ENCODE measurements around the gene TBC1D9.
"Not testable (repeated sequence)": the region's sequence is repeated elsewhere in the genome, so short reads cannot be mapped to it uniquely, and the experiment has no call there.

TBC1D9 gene

GRCh38 chr4:140756319-140757231 is at the start of gene TBC1D9:
Gene TBC1D9, minus strand, starts transcription at chr4:140756385. Its CDS starts 340 bp downstream, at chr4:140756045.
- DNase-seq (ENCODE audit: low read depth in 2 of 2): no peak

- no peak for DNase-seq (ENCODE audit: low read depth in 2 of 2)
These were observed 49.1 kb upstream of the TBC1D9 start for GRCh38 chr4:140805293-140805692.

DNA sequence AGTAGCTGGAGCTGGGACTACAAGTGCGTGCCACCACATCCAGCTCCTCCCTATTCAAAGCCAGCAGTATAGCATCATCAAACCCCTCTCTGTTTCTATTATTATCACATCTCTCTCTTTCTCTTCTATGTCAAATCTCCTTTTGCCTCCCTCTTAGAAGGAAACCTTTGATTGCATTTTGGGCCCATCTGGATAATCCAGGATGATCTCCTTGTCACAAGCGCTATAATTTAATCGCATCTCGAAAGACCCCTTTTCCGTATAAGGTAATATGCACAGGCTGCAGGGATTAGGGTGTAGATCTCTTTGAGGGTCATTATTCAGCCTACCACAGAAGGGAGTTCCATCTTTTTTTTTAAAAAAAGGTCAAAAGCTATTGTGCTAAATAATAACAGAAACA is 46.4 kb upstream of the TBC1D9 start:
- DNase-seq (ENCODE audit: low read depth in 2 of 2): no peak

DNA sequence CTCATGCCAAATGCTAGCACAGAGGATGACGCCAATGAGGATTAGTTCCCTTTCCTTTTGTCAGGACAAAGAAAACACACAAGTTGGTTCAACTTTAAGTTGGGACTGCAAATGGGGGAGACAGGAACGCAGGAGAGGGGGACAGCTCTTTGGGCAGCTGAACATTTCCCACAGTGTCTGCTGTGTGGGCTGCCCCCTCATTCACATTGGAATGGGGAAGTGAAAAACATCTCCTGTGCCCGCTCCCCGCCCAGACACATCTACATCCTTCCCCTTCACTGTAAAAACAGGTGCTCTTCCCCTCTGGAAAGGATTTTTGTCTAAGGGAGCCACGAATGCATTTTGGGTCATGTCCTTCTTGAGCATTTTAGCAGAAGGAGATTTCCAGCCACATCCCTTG is 44.5 kb upstream of the TBC1D9 start:
- no peak for DNase-seq (ENCODE audit: low read depth in 2 of 2)

GRCh38 chr4:140799686-140800225 is 43.6 kb upstream of the TBC1D9 start:
- no peak for DNase-seq (ENCODE audit: low read depth in 2 of 2)

- DNase-seq (ENCODE audit: low read depth in 2 of 2): no peak
These were observed 37.1 kb upstream of the TBC1D9 start for GRCh38 chr4:140793291-140793690.

GRCh38 chr4:140790765-140791164 is 34.6 kb upstream of the TBC1D9 start:
- DNase-seq (ENCODE audit: low read depth in 2 of 2): no peak

- no peak for DNase-seq (ENCODE audit: low read depth in 2 of 2)
These were observed 34.0 kb upstream of the TBC1D9 start for GRCh38 chr4:140790171-140790570.

DNA sequence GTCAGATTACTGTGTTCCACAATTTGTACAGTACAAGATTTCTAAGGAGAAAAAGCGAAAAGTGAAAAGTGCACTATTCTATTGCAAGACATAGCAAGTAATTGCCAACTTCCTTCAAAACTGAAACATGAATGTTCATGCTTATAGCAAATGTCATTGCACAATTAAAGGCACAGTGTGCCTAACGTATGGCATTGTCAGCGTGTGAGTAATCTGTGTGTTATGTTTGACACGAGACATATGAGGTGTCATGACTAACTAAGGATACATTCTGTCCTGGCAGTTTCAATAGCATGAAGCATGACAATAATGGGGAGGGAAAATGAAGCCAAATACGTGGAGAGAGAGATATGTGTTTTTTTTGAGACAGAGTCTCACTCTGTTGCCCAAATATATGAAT is 33.6 kb upstream of the TBC1D9 start:
- no peak for DNase-seq (ENCODE audit: low read depth in 2 of 2)

DNA sequence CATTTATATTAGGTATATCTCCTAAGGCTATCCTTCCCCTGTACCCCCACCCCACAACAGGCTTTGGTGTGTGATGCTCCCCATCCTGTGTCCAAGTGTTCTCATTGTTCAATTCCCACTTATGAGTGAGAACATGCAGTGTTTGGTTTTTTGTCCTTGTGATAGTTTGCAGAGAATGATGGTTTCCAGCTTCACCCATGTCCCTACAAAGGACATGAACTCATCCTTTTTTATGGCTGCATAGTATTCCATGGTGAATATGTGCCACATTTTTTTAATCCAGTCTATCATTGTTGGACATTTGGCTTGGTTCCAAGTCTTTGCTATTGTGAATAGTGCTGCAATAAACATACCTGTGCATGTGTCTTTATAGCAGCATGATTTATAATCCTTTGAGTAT is 26.6 kb upstream of the TBC1D9 start:
- DNase-seq (ENCODE audit: low read depth in 2 of 2): not testable (repeated sequence)

GRCh38 chr4:140781596-140781995 is 25.4 kb upstream of the TBC1D9 start:
- no peak for DNase-seq (ENCODE audit: low read depth in 2 of 2)

DNA sequence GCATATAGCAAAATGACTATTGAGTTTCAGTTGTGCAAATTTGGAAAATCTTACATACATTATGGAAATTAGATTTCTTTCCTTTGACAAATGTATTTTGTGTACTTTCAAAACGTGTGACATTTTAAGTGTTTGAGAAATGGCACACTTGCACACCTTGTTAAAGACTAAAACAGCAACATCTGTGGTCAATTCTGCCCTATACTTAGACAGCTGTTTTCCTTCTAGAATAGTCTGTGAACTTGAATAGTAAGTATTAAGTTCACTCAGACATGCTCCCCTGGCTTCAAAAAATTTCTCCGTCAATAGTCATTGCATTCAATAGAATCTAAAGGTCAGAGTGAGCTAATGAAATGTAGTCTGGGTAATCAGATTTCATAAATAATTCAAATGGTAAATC is 21.7 kb upstream of the TBC1D9 start:
- no peak for DNase-seq (ENCODE audit: low read depth in 2 of 2)

GRCh38 chr4:140777386-140777785 is 21.2 kb upstream of the TBC1D9 start:
- no peak for DNase-seq (ENCODE audit: low read depth in 2 of 2)

GRCh38 chr4:140776556-140776955 is 20.4 kb upstream of the TBC1D9 start:
- DNase-seq (ENCODE audit: low read depth in 2 of 2): no peak

DNA sequence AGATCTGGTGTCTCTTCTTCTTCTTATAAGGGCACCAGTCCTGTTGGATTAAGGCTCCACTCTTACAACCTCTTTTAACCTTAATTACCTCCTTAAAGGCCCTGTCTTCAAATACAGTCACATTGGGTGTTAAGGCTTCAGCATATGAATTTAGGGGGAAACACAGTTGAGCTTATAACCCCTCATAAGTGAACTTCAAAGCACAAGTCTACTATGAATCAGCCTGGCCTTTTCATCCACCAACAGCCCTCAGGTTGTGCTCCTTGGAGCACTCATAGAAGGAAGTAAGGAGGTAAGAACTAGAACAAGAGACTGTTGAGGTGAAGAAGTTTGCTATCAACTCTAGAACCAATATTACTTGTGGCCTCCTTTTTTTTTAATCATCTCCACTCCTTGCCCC is 18.8 kb upstream of the TBC1D9 start:
- no peak for DNase-seq (ENCODE audit: low read depth in 2 of 2)

- no peak for DNase-seq (ENCODE audit: low read depth in 2 of 2)
These were observed 18.3 kb upstream of the TBC1D9 start for GRCh38 chr4:140774510-140774909.

- no peak for DNase-seq (ENCODE audit: low read depth in 2 of 2)
These were observed 13.0 kb upstream of the TBC1D9 start for GRCh38 chr4:140769209-140769608.

DNA sequence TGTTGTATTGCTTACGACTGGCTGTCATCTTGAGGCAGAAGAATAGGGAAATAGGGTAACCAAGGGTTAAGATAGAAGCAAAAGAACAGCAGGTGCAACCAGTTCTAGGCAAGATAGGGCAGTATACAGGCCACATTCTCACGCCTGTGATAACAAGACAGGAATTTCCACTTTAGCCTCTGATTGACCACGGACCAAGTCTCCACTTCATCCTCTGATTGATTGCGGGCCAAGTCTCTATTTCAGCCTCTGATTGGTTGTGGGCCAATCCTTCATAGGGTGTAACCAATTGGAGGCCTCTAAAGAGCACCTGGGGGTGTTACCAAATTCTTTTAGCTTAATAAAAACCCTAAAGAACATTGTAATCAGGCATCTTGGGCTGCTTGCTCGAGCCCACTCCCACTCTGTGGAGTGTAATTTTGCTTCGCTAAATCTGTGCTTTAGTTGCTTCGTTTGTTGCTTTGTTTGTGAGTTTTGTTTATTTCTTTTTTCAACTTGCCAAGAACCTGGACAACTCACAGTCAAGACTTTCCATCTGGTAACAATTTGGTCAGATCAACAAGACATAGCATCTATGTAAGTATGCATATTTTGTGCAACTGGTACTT is 8.7 kb upstream of the TBC1D9 start:
- no peak for DNase-seq (ENCODE audit: low read depth in 2 of 2)

DNA sequence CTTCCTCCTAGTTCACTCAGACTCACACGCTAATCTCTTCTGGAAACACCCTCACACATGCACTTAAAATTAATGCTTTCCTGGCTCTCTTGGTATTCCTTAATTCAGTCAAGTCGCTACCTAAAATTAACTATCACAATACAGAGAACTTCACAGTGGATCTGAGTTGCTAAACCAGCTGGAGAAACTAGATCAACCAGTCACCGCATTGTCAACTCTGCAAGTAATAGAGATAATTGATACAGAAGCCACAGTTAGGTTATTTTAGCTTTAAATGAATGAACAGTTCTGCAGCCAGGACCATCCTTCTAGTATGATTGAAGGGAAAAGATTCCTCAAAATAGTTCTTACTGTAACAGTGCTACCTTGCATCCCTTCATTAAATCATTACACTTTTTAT is 6.0 kb upstream of the TBC1D9 start:
- DNase-seq (ENCODE audit: low read depth in 2 of 2): no peak

DNA sequence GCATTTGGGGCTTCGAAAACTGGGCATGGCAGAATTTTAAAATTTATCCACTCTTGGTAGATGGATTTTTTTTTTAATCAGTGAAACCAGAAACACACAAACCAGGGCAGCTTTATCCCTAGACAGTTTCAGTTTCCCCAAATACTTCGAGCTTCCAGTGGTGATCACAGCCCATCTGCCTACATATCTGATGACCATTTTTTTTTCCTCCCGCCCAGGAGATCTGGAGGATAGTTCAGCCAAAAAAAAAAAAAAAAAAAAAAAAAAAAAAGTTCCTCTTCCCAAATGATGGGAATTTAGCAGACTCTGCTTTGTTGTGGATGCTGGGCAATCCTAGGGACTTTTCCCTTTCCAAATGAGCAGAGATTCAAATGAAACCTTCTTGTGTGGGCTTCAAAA is 1.0 kb upstream of the TBC1D9 start:
- DNase-seq (ENCODE audit: low read depth in 2 of 2): no peak

- DNase-seq (ENCODE audit: low read depth in 2 of 2): no peak
These were observed 339 bp downstream of the TBC1D9 start for GRCh38 chr4:140755774-140756318.

GRCh38 chr4:140754918-140755773 is 1.0 kb downstream of the TBC1D9 start:
- no peak for DNase-seq (ENCODE audit: low read depth in 2 of 2)

Data from stimulated activated CD8-positive, alpha-beta memory T cell treated with anti-CD3 and anti-CD28 coated beads, Interleukin-7, amount 100 ng/mL, for 1 hour (primary cell).